BE2C (cell line): ENCODE data around the gene TMEM54.

Source experiments
- DNase-seq: peaks from one replicate; pipeline ENCODE4 v3.0.0-alpha.2; 2020
- H3K27me3 ChIP-seq: fragments of 250-450 bp; sonication (Bioruptor Pico); 2 replicates; pipeline ENCODE4 v1.5.1; 2020; ENCODE audit warnings: mild to moderate bottlenecking
- H3K36me3 ChIP-seq: fragments of 250-450 bp; sonication (Bioruptor Pico); 2 replicates; pipeline ENCODE4 v1.5.1; 2020; ENCODE audit warnings: mild to moderate bottlenecking
- H3K4me1 ChIP-seq: fragments of 250-450 bp; sonication (Bioruptor Pico); 2 replicates; pipeline ENCODE4 v1.5.1; 2020
- H3K4me3 ChIP-seq: 2 replicates; pipeline ENCODE4 v1.5.1; 2011; ENCODE audit warnings: low read depth, low read length
- H3K9me3 ChIP-seq: fragments of 250-450 bp; sonication (Bioruptor Pico); 2 replicates; pipeline ENCODE4 v1.5.1; 2020
- TF ChIP-seq, protein P1 (sequence below): IDR thresholded peaks from 2 replicates; pipeline ENCODE4 v1.5.1; 2012; ENCODE audit warnings: mild to moderate bottlenecking, low read depth, low read length

Gene TMEM54

DNA sequence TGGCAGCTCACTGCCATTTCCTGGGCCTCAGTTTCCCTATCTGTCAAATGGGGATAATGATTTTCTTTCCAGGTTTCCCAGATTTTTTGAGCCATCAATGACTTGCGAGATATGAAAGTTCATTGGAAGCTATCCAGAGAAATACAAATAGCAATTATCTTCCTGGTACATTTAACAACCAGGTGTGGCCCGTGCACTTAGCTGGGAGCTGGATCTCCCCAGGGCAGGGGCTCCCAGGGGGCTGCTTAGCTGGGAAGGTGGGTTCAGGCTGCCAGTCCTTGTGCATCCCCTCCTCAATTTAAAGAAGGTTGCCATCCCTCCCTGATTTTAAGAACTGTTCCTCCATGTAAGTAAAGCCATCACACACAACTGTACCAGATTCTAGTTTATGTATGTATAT is 3.6 kb upstream of the TMEM54 start:
- Histone ChIP-seq H3K4me3 (no peak overlapping the region), H3K9me3 (no peaks in the 10 kb centered on the region), H3K27me3 (peaks cover 20% of the 10 kb centered on the region), H3K4me1 (no peaks in the 10 kb centered on the region), H3K36me3 (no peaks in the 10 kb centered on the region)
- no peak for DNase-seq
- TF ChIP-seq, protein P1, sequence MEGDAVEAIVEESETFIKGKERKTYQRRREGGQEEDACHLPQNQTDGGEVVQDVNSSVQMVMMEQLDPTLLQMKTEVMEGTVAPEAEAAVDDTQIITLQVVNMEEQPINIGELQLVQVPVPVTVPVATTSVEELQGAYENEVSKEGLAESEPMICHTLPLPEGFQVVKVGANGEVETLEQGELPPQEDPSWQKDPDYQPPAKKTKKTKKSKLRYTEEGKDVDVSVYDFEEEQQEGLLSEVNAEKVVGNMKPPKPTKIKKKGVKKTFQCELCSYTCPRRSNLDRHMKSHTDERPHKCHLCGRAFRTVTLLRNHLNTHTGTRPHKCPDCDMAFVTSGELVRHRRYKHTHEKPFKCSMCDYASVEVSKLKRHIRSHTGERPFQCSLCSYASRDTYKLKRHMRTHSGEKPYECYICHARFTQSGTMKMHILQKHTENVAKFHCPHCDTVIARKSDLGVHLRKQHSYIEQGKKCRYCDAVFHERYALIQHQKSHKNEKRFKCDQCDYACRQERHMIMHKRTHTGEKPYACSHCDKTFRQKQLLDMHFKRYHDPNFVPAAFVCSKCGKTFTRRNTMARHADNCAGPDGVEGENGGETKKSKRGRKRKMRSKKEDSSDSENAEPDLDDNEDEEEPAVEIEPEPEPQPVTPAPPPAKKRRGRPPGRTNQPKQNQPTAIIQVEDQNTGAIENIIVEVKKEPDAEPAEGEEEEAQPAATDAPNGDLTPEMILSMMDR = no peak

DNA sequence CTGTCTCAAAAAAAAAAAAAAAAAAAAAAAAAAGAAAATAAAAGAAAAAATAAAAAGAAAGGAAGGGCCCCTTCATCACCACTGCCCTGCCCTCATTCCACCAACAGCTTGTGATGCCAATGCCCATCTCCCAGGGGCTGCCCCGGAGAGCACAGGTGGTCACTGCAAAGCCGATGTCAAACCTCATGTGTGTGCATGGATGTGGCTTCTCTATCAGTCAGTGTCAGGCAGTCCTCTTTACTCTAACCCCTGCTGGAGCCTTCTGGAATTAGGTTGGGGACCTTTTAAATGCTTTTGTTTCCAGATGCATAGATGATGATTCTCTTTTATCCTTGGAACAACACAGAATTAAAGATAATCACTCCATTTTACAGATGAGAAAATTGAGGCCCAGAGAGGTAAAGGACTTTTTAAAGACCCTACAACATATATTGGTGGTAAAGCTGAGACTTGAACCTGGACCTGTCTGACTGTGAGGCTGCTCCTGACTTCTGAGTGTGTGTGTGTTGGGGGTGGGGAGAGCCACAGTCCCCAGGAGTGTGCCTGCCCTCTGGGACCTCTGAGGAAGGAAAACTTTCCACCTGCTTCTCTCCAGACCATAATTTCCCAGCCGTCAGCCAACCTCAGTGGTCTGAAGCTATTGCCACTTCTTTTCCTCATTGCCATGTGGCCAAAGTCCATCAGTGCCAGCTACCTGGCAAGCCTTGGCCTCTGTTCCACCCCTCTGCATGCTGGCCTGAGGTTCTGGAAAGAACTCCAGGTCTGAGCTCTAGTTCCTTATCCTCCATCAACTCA is 3.0 kb upstream of the TMEM54 start:
- TF ChIP-seq, protein P1 = no peak
- H3K36me3 ChIP-seq = no peaks in the 10 kb centered on the region

DNA sequence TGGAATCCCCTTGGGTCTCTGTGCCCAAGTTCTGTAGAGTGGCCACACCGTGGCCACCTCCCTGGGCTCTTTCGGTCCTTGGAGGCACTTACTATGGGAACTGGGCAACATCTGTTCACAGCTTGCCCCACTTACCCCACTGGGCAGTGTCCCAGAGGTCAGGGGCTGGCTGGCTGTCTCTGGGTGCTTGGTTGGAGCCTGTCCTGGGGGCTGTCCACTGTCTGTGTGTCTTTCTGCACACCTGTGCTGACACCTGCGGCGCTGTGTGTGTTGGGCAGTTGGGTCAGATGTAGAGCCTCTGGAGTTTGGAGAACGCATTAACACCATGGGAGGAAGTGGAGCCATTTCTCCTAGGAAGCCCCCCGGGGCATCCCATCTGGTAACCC is 1.3 kb upstream of the TMEM54 start:
- Histone ChIP-seq H3K4me1 (no peaks in the 10 kb centered on the region), H3K9me3 (no peaks in the 10 kb centered on the region), H3K36me3 (no peaks in the 10 kb centered on the region), H3K4me3 (no peak overlapping the region), H3K27me3 (peaks cover 20% of the 10 kb centered on the region)
- DNase-seq = no peak
- TF ChIP-seq, protein P1 = no peak

More for the DNA sequence above, 3.0 kb upstream of the TMEM54 start:
- no peak overlapping the region for H3K4me3 ChIP-seq
- H3K9me3 ChIP-seq = no peaks in the 10 kb centered on the region
- H3K4me1 ChIP-seq = no peaks in the 10 kb centered on the region
- H3K27me3 ChIP-seq = peaks cover 20% of the 10 kb centered on the region
- DNase-seq = no peak

DNA sequence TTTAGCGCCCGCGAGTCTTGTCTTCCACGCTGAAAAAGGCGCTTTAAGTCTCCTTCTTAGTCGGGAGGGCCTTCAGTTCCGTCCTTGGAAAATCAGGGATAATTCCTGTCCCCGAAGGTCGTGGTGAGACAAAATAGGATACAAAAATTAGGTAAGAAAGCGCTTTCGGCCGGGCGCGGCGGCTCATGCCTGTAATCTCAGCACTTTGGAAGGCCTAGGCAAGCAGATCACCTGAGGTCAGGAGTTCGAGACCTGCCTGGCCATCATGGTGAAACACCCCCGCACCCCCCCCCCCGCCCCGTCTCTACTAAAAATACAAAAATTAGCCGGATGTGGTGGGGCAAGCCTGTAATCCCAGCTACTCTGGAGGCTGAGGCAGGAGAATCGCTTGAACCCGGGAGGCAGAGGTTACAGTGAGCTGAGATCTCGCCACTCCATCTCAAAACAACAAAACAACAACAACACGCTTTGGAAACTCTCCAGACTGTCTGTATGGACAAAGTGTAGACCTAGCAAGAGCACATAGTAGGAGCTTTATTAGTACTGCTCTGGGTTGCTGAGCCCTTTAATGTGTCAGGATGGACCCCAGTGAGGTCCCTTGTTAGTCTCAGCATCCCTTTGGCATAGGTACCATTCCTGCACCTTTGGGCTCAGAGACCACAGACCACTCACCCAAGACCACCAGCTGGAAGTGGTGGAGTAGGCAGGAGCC is 790 bp upstream of the TMEM54 start:
- Histone ChIP-seq H3K36me3 (no peaks in the 10 kb centered on the region), H3K9me3 (no peaks in the 10 kb centered on the region), H3K27me3 (peaks cover 20% of the 10 kb centered on the region), H3K4me1 (no peaks in the 10 kb centered on the region), H3K4me3 (no peak overlapping the region)
- TF ChIP-seq, protein P1 = no peak
- DNase-seq = no peak

- DNase-seq = no peak
- no peaks in the 10 kb centered on the region for H3K9me3 ChIP-seq
- peaks cover 20% of the 10 kb centered on the region for H3K27me3 ChIP-seq
- no peaks in the 10 kb centered on the region for H3K36me3 ChIP-seq
- TF ChIP-seq, protein P1 = no peak
- no peaks in the 10 kb centered on the region for H3K4me1 ChIP-seq
- H3K4me3 ChIP-seq = no peak overlapping the region
These were observed 726 bp downstream of the TMEM54 start for GRCh38 chr1:32900371-32900955.
